Duodenal mucosa (tissue), 2 donors: ENCODE data around the gene IRF2.

Experiments used
- H3K27ac ChIP-seq: one replicate; pipeline ENCODE4 v1.7.0; 2013; ENCODE audit warnings: low read depth, low read length
- H3K27me3 ChIP-seq, 2 donors: one replicate each; pipeline ENCODE4 v1.7.0; 2013; ENCODE audit warnings: low read length in 2 of 2, control low read depth in 1 of 2; ENCODE audit not compliant: insufficient read depth in 2 of 2, control insufficient read depth in 1 of 2
- H3K36me3 ChIP-seq, 2 donors: one replicate each; pipeline ENCODE4 v1.7.0; 2013; ENCODE audit warnings: low read length in 2 of 2, control low read depth in 1 of 2; ENCODE audit not compliant: insufficient read depth in 2 of 2, control insufficient read depth in 1 of 2
- H3K4me1 ChIP-seq, 2 donors: one replicate each; pipeline ENCODE4 v1.7.0; 2013; ENCODE audit warnings: low read length in 2 of 2, control low read depth in 1 of 2; ENCODE audit not compliant: insufficient read depth in 2 of 2, control insufficient read depth in 1 of 2
- H3K4me3 ChIP-seq, 2 donors: one replicate each; pipeline ENCODE4 v1.7.0; 2013; ENCODE audit warnings: low read length in 2 of 2, low read depth in 1 of 2
- H3K9ac ChIP-seq, 2 donors: one replicate each; pipeline ENCODE4 v1.7.0; 2013; ENCODE audit warnings: low read length in 2 of 2, low read depth in 1 of 2
- H3K9me3 ChIP-seq, 2 donors: one replicate each; pipeline ENCODE4 v1.7.0; 2013; ENCODE audit warnings: low read length in 2 of 2, control low read depth in 1 of 2; ENCODE audit not compliant: control insufficient read depth in 1 of 2

The IRF2 gene

GRCh38 chr4:184452740-184453139 lies 21.6 kb downstream of the IRF2 start:
- H3K27ac ChIP-seq, result no peak overlapping the region
- H3K4me1 ChIP-seq, result peaks cover 59 to 65% of the 10 kb centered on the region in 2 donors
- H3K36me3 ChIP-seq, result peaks cover 0 to 17% of the 10 kb centered on the region in 2 donors
- H3K4me3 ChIP-seq, result no peak overlapping the region
- no peak overlapping the region for H3K9ac ChIP-seq
- H3K27me3 ChIP-seq, result no peaks in the 10 kb centered on the region
- no peaks in the 10 kb centered on the region for H3K9me3 ChIP-seq

- H3K4me3 ChIP-seq, result no peak overlapping the region
- H3K27me3 ChIP-seq, result no peaks in the 10 kb centered on the region
- no peak overlapping the region for H3K9ac ChIP-seq
- peaks cover 0 to 14% of the 10 kb centered on the region in 2 donors for H3K36me3 ChIP-seq
- peaks cover 56 to 69% of the 10 kb centered on the region in 2 donors for H3K4me1 ChIP-seq
- H3K27ac ChIP-seq, result no peak overlapping the region
- no peaks in the 10 kb centered on the region for H3K9me3 ChIP-seq
Measured at GRCh38 chr4:184451726-184452125, 22.6 kb downstream of the IRF2 start.

GRCh38 chr4:184450743-184451535 lies 23.4 kb downstream of the IRF2 start:
- Histone ChIP-seq H3K9ac (no peak overlapping the region), H3K4me1 (peaks cover 54 to 72% of the 10 kb centered on the region in 2 donors), H3K27ac (no peak overlapping the region), H3K4me3 (no peak overlapping the region), H3K27me3 (no peaks in the 10 kb centered on the region), H3K36me3 (peaks cover 0 to 8% of the 10 kb centered on the region in 2 donors), H3K9me3 (no peaks in the 10 kb centered on the region)

DNA sequence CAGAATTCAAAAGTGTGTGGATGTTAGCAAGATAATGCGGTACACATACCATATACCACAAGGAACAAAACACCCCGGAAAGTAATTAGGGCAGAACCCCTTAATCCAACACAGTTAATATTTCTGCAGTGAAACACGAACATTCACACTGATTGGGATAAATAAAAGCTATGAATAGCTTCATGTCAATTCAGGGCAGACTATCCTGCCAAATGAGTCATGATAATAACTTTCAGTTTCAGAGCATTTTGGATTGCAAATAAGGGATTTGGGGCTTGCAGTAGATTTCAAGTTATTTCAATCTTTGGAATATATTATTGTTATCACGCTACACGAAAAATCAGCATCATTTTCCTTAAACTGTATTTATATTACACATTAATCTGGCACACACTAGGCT lies 24.3 kb downstream of the IRF2 start:
- peaks cover 0 to 8% of the 10 kb centered on the region in 2 donors for H3K36me3 ChIP-seq
- H3K9me3 ChIP-seq, result no peaks in the 10 kb centered on the region
- H3K9ac ChIP-seq, result no peak overlapping the region
- no peaks in the 10 kb centered on the region for H3K27me3 ChIP-seq
- peaks cover 58 to 76% of the 10 kb centered on the region in 2 donors for H3K4me1 ChIP-seq
- H3K27ac ChIP-seq, result no peak overlapping the region
- H3K4me3 ChIP-seq, result no peak overlapping the region

- H3K4me3 ChIP-seq, result peak overlapping the region; percentile 51 to 68
- H3K27me3 ChIP-seq, result no peaks in the 10 kb centered on the region
- peaks cover 0 to 8% of the 10 kb centered on the region in 2 donors for H3K36me3 ChIP-seq
- no peaks in the 10 kb centered on the region for H3K9me3 ChIP-seq
- peaks cover 57 to 65% of the 10 kb centered on the region in 2 donors for H3K4me1 ChIP-seq
- peak overlapping the region; percentile 54 to 60 for H3K9ac ChIP-seq
- H3K27ac ChIP-seq, result peak overlapping the region; percentile 71
Measured at GRCh38 chr4:184448821-184449220, 25.5 kb downstream of the IRF2 start.

GRCh38 chr4:184448141-184448540 lies 26.2 kb downstream of the IRF2 start:
- no peak overlapping the region for H3K9ac ChIP-seq
- no peaks in the 10 kb centered on the region for H3K9me3 ChIP-seq
- H3K4me3 ChIP-seq, result peak overlapping the region; percentile 51 to 68
- H3K36me3 ChIP-seq, result peaks cover 0 to 8% of the 10 kb centered on the region in 2 donors
- peaks cover 50 to 58% of the 10 kb centered on the region in 2 donors for H3K4me1 ChIP-seq
- H3K27ac ChIP-seq, result no peak overlapping the region
- H3K27me3 ChIP-seq, result no peaks in the 10 kb centered on the region

GRCh38 chr4:184447664-184448063 lies 26.7 kb downstream of the IRF2 start:
- Histone ChIP-seq H3K9ac (no peak overlapping the region), H3K36me3 (peaks cover 0 to 8% of the 10 kb centered on the region in 2 donors), H3K27ac (no peak overlapping the region), H3K9me3 (no peaks in the 10 kb centered on the region), H3K27me3 (no peaks in the 10 kb centered on the region), H3K4me3 (peak overlapping the region in 1 of 2 donors; percentile 68), H3K4me1 (peaks cover 49 to 56% of the 10 kb centered on the region in 2 donors)

GRCh38 chr4:184446132-184446658 lies 28.2 kb downstream of the IRF2 start:
- Histone ChIP-seq H3K27me3 (no peaks in the 10 kb centered on the region), H3K4me1 (peaks cover 51 to 58% of the 10 kb centered on the region in 2 donors), H3K4me3 (no peak overlapping the region), H3K36me3 (no peaks in the 10 kb centered on the region), H3K9me3 (no peaks in the 10 kb centered on the region), H3K9ac (no peak overlapping the region), H3K27ac (no peak overlapping the region)

DNA sequence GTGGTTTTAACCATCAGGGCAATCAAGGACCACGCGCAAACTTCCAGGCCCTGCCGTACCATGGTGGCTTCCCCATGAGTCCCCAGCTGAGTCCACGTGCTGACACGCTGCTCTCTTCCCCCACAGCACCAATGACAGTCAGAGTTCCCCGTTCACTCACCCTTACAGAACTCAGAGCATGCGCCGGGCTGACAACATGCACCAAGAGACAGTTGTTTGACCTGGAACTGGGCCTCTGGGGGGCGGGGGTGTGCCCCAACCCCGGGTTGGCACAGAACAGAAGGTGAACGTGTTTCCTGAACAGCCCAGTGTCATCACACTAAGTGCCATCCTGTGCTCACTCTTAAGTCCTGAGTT lies 29.4 kb downstream of the IRF2 start:
- H3K4me1 ChIP-seq, result peaks cover 56 to 60% of the 10 kb centered on the region in 2 donors
- no peaks in the 10 kb centered on the region for H3K27me3 ChIP-seq
- H3K9me3 ChIP-seq, result no peaks in the 10 kb centered on the region
- no peak overlapping the region for H3K9ac ChIP-seq
- no peak overlapping the region for H3K4me3 ChIP-seq
- H3K36me3 ChIP-seq, result peaks cover 0 to 5% of the 10 kb centered on the region in 2 donors
- H3K27ac ChIP-seq, result no peak overlapping the region

- H3K9ac ChIP-seq, result no peak overlapping the region
- no peak overlapping the region for H3K27ac ChIP-seq
- H3K27me3 ChIP-seq, result no peaks in the 10 kb centered on the region
- H3K4me1 ChIP-seq, result peaks cover 56 to 57% of the 10 kb centered on the region in 2 donors
- H3K36me3 ChIP-seq, result peaks cover 0 to 5% of the 10 kb centered on the region in 2 donors
- H3K9me3 ChIP-seq, result no peaks in the 10 kb centered on the region
- H3K4me3 ChIP-seq, result no peak overlapping the region
Measured at GRCh38 chr4:184444215-184444952, 30.0 kb downstream of the IRF2 start.
